Measurements from ENCODE around the gene DPEP2. TPM values are rescaled to one million over a fixed set of nuclear protein-coding genes. Genes with fewer than 3 reads are reported as not detected.

DPEP2 gene
- total RNA-seq, 2 donors from 2014 or later, result 0.20 TPM; not detected in 1

- no peak overlapping the region for H3K27ac ChIP-seq (ENCODE audit: low read depth, low read length)
- H3K4me1 Mint-ChIP-seq, result no peaks in the 10 kb centered on the region
- no peak overlapping the region for H3K4me3 ChIP-seq (ENCODE audit: low read length)
- peaks cover 13% of the 10 kb centered on the region for H3K27me3 Mint-ChIP-seq (ENCODE audit: insufficient read depth)
- H3K9ac ChIP-seq (ENCODE audit: extremely low read depth, low read length, poor library complexity, severe bottlenecking), result no peak overlapping the region
- H3K9me3 ChIP-seq (ENCODE audit: control insufficient read depth, low read length), result no peaks in the 10 kb centered on the region
- DNase-seq, result no peak
- H3K4me1 ChIP-seq (ENCODE audit: control insufficient read depth, insufficient read depth, low read length), result no peaks in the 10 kb centered on the region
- no peak overlapping the region for H3K4me3 Mint-ChIP-seq
- H3K36me3 ChIP-seq (ENCODE audit: control insufficient read depth, insufficient read depth, low read length), result no peaks in the 10 kb centered on the region
- no peaks in the 10 kb centered on the region for H3K36me3 Mint-ChIP-seq (ENCODE audit: low read depth)
- H3K27ac Mint-ChIP-seq, result no peak overlapping the region
- TF ChIP-seq CTCF (conservative IDR thresholded peaks at IDR 0.05), result peak; percentile 26
- peaks cover 3% of the 10 kb centered on the region for H3K9me3 Mint-ChIP-seq
- peaks cover 15% of the 10 kb centered on the region for H3K27me3 ChIP-seq (ENCODE audit: control insufficient read depth, insufficient read depth, low read length, poor library complexity, severe bottlenecking)
- WGBS, 2 experiments (ENCODE audit: insufficient coverage in 1 of 2, insufficient read length in 1 of 2), result 68 to 87% methylated on average over 3 to 9 of the region's 9 CpGs
Measured at GRCh38 chr16:67977469-67978227, 21.6 kb downstream of the DPEP2 start.

GRCh38 chr16:67977005-67977404, 22.3 kb downstream of the DPEP2 start:
- H3K36me3 Mint-ChIP-seq (ENCODE audit: low read depth), result no peaks in the 10 kb centered on the region
- H3K4me1 Mint-ChIP-seq, result no peaks in the 10 kb centered on the region
- no peak overlapping the region for H3K4me3 Mint-ChIP-seq
- no peaks in the 10 kb centered on the region for H3K36me3 ChIP-seq (ENCODE audit: control insufficient read depth, insufficient read depth, low read length)
- peaks cover 15% of the 10 kb centered on the region for H3K27me3 ChIP-seq (ENCODE audit: control insufficient read depth, insufficient read depth, low read length, poor library complexity, severe bottlenecking)
- H3K4me1 ChIP-seq (ENCODE audit: control insufficient read depth, insufficient read depth, low read length), result no peaks in the 10 kb centered on the region
- peaks cover 12% of the 10 kb centered on the region for H3K27me3 Mint-ChIP-seq (ENCODE audit: insufficient read depth)
- WGBS, 2 experiments (ENCODE audit: insufficient coverage in 1 of 2, insufficient read length in 1 of 2), result 78 to 79% methylated on average over 4 to 5 of the region's 5 CpGs
- H3K27ac Mint-ChIP-seq, result no peak overlapping the region
- H3K9me3 Mint-ChIP-seq, result no peaks in the 10 kb centered on the region
- H3K27ac ChIP-seq (ENCODE audit: low read depth, low read length), result no peak overlapping the region
- no peak overlapping the region for H3K9ac ChIP-seq (ENCODE audit: extremely low read depth, low read length, poor library complexity, severe bottlenecking)
- no peak overlapping the region for H3K4me3 ChIP-seq (ENCODE audit: low read length)
- H3K9me3 ChIP-seq (ENCODE audit: control insufficient read depth, low read length), result no peaks in the 10 kb centered on the region
- no peak for TF ChIP-seq CTCF (conservative IDR thresholded peaks at IDR 0.05)
- no peak for DNase-seq

DNA sequence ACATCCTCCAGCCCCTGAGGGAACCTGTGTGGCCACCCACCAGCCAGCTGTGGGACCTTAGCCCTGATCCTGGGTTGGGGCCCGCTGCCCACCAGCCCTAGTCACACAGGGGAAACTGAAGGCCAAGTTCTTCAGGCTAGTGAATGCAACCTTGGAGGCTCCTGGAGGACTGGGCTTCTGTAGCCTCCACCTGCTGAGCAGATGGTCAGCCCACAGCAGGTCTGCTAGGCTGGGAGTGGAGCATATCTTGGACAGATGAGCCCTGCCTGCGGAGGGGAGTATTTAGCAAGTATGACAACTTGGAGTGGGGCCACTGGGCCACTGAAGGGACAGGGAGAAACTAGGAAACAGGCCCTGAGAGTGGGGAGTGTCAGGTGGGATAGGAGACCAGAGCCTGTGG, 23.1 kb downstream of the DPEP2 start:
- no peaks in the 10 kb centered on the region for H3K9me3 ChIP-seq (ENCODE audit: control insufficient read depth, low read length)
- no peak for TF ChIP-seq CTCF (conservative IDR thresholded peaks at IDR 0.05)
- H3K27ac Mint-ChIP-seq, result no peak overlapping the region

More for the DNA sequence above, 23.1 kb downstream of the DPEP2 start:
- Mint-ChIP-seq H3K4me3 (no peak overlapping the region), H3K9me3 (no peaks in the 10 kb centered on the region), H3K27me3 (ENCODE audit: insufficient read depth) (peaks cover 13% of the 10 kb centered on the region), H3K36me3 (ENCODE audit: low read depth) (no peaks in the 10 kb centered on the region), H3K4me1 (no peaks in the 10 kb centered on the region)
- DNase-seq, result peak; percentile 37
- Histone ChIP-seq H3K36me3 (ENCODE audit: control insufficient read depth, insufficient read depth, low read length) (no peaks in the 10 kb centered on the region), H3K4me3 (ENCODE audit: low read length) (no peak overlapping the region), H3K4me1 (ENCODE audit: control insufficient read depth, insufficient read depth, low read length) (no peaks in the 10 kb centered on the region), H3K27ac (ENCODE audit: low read depth, low read length) (no peak overlapping the region), H3K27me3 (ENCODE audit: control insufficient read depth, insufficient read depth, low read length, poor library complexity, severe bottlenecking) (peaks cover 15% of the 10 kb centered on the region), H3K9ac (ENCODE audit: extremely low read depth, low read length, poor library complexity, severe bottlenecking) (no peak overlapping the region)
- 83 to 90% methylated on average over 1 to 2 of the region's 2 CpGs for WGBS, 2 experiments (ENCODE audit: insufficient coverage in 1 of 2, insufficient read length in 1 of 2)
